Gastrocnemius medialis (tissue), 4 donors: ENCODE measurements around the gene SV2B.

Source experiments
- POLR2A ChIP-seq, 2 donors: fragments of 450-650 bp; IDR thresholded peaks; one replicate each; pipeline ENCODE4 v1.6.1; 2017; ENCODE audit warnings: antibody characterized with exemption in 2 of 2, mild to moderate bottlenecking in 2 of 2, moderate library complexity in 2 of 2
- TF ChIP-seq, protein P1 (sequence below), 5 experiments: fragments of 450-650 bp in 3 of 5; fragments of 200-600 bp in 2 of 5; sonication (generic) in 2 of 5; IDR thresholded peaks in 4 of 5; conservative IDR thresholded peaks in 1 of 5; 1 replicate in 4 of 5; 2 replicates in 1 of 5; pipeline ENCODE4 v1.5.1; 2016 to 2019; ENCODE audit warnings: antibody characterized with exemption in 5 of 5, mild to moderate bottlenecking in 3 of 5, moderate library complexity in 3 of 5

DNA sequence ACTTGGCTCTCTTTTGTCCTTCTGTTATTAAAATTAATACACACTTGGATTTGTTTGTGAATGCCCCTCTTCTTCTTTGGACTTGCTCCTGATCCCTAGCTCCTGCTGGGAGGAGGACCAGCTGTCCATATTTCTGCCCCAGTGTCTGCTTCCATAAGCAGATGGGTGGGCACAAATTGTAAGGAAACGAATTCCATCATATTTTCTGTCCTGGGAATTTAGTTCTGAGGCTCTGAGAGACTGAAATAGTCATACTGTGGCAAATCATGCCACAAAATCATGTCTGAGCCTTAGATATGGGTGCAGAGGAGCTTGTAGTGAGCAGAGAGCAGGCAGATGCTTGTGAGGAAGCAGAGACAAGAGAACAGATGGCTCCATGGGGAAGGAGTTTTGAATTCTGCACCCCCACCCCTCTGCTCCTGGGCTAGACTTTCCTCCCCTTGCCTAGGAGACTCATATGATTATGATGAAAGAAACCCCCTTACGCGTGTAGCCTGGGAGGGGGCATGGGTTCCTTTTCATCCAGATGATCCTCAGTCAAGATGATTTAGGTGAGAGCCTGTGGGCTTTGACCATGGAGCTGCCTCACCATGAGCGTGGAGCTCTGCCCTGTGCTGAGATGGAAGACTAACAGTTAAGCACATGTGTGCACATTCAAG, 50.6 kb downstream of the SV2B start:
- TF ChIP-seq POLR2A (IDR thresholded peaks at IDR 0.05): no peak
- TF ChIP-seq, protein P1, sequence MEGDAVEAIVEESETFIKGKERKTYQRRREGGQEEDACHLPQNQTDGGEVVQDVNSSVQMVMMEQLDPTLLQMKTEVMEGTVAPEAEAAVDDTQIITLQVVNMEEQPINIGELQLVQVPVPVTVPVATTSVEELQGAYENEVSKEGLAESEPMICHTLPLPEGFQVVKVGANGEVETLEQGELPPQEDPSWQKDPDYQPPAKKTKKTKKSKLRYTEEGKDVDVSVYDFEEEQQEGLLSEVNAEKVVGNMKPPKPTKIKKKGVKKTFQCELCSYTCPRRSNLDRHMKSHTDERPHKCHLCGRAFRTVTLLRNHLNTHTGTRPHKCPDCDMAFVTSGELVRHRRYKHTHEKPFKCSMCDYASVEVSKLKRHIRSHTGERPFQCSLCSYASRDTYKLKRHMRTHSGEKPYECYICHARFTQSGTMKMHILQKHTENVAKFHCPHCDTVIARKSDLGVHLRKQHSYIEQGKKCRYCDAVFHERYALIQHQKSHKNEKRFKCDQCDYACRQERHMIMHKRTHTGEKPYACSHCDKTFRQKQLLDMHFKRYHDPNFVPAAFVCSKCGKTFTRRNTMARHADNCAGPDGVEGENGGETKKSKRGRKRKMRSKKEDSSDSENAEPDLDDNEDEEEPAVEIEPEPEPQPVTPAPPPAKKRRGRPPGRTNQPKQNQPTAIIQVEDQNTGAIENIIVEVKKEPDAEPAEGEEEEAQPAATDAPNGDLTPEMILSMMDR (IDR thresholded peaks at IDR 0.05 in 4 of 5, conservative IDR thresholded peaks at IDR 0.05 in 1 of 5): no peak
